Body of pancreas (tissue), 4 donors: Measurements from ENCODE around the gene DCDC2.

ENCODE experiments used
- POLR2A ChIP-seq, 3 donors: fragments of 450-650 bp; IDR thresholded peaks; one replicate each; pipeline ENCODE4 v1.6.1; 2016; ENCODE audit warnings: antibody characterized with exemption in 3 of 3, mild to moderate bottlenecking in 2 of 3
- TF ChIP-seq, protein P1 (sequence below), 7 experiments: fragments of 450-650 bp in 4 of 7; fragments of 200-600 bp in 3 of 7; sonication (generic) in 3 of 7; IDR thresholded peaks; one replicate each; pipeline ENCODE4 v1.5.1; 2016 to 2019; ENCODE audit warnings: antibody characterized with exemption in 7 of 7

DNA sequence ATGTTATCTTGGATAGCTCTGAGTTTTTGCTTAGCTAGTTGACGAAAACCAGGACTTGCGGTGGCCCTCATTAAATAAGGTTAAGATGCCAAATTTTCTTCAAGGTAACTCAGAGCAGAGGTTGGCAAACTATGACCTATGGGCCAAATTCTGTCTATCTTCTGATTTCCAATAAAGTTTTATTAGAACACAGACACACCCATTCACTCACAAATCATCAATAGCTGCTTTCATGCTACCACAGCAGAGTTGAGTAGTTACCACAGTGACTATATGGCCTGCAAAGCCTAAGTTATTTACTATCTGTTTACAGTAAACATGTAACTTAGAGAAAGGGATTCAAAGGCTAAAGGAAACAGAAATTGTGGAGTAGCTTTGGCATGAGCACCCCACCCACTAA, 23.6 kb downstream of the DCDC2 start:
- TF ChIP-seq, protein P1, sequence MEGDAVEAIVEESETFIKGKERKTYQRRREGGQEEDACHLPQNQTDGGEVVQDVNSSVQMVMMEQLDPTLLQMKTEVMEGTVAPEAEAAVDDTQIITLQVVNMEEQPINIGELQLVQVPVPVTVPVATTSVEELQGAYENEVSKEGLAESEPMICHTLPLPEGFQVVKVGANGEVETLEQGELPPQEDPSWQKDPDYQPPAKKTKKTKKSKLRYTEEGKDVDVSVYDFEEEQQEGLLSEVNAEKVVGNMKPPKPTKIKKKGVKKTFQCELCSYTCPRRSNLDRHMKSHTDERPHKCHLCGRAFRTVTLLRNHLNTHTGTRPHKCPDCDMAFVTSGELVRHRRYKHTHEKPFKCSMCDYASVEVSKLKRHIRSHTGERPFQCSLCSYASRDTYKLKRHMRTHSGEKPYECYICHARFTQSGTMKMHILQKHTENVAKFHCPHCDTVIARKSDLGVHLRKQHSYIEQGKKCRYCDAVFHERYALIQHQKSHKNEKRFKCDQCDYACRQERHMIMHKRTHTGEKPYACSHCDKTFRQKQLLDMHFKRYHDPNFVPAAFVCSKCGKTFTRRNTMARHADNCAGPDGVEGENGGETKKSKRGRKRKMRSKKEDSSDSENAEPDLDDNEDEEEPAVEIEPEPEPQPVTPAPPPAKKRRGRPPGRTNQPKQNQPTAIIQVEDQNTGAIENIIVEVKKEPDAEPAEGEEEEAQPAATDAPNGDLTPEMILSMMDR (IDR thresholded peaks at IDR 0.05), result no peak
- no peak for TF ChIP-seq POLR2A (IDR thresholded peaks at IDR 0.05)
